NAMALWA (cell line): ENCODE results near the gene C1QL1.

ENCODE experiments used
- DNase-seq: peaks from one replicate; pipeline ENCODE4 v3.0.0-alpha.2; 2015; ENCODE audit warnings: low spot score

C1QL1 gene

DNA sequence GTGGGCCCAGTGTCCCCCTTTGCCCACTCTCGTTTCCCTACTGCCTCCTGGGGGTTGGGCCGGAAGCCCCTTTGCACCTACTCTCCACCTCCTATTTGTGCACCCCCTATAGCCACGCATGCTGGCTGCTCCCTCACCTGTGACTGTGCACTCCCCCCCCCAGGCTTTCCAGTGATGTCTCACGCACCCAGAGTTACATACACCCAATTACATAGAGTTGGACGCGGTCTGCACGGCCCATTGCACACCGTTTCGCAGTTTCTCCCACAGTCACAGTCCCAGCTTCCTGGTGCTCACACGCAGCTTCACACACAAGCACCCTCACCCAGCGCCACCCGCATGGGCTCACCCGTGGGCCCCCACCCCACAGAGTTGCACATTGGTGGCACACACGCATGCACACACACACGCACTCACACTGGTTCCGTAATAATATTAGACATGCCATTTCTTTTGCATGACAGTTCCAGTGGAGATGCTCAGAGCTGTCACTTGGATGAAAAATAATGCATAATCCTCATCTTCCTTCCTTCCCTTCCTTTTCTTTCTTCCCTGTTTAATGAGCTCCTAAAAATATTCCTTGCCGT is 21.5 kb upstream of the C1QL1 start:
- no peak for DNase-seq

- no peak for DNase-seq
These were observed 20.2 kb upstream of the C1QL1 start for GRCh38 chr17:44988044-44988942.

GRCh38 chr17:44983563-44983962 is 15.5 kb upstream of the C1QL1 start:
- DNase-seq = no peak

GRCh38 chr17:44982113-44982702 is 14.1 kb upstream of the C1QL1 start:
- no peak for DNase-seq

DNA sequence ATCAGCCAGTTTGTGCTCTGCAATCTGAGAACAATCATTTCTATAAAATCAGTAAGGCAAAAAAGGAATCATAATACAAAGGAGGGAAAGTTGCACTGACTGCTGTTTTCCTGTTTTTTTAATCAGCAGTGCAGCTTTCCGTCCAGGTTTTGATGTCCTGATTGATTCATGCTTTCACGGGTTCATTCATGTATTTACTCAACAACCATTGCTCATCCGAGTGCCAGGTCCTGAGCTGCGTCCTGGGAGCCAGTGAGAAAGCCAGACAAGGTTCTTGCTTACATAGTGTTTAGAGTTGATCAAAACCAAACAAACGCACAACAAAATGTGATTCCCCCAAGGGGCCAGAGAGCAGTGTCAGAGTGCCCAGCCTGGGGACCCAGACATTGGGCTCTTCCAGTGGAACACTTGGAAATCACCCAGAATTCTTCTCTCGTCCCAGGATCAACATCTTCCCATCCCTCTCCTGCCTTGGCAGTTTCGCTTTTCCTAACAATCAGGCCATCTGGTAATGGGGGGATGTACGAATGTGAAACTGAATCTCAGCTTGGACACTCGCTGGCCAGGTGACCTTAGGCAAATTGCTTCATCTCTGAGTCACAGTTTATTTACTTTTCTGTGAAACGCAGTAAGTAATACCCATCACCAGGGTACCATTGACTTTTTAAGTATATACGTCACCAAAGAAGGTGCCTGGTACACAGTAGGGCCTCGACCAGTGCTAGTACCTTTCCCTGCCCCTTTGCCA is 13.3 kb upstream of the C1QL1 start:
- no peak for DNase-seq

DNA sequence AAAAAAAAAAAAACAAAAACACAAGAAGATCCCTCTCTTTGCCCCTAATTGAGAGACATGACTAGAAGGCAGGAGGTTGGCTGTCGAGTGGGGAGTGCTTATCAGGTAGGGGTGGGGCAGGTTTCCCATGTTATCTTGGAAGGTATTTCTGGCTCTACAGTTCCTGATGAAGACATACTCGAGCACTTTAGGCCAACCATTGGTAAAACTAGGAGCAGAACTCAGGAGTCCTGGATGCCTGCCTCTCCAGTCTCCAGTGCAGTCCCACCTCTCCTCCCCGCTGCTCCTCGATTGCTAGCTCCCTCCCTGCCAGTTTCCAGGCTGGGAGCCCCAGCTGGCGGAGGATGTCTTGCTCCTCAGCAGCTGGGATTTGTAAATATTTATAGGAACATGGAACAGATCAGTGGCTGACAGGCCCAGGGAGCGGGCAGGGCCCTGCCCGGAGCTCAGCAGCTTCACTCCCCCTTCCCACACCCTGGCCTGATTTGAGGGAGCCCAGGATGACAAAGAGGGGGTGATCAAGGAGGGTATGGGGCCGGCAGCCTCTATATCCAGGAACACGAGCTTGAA is 11.4 kb upstream of the C1QL1 start:
- DNase-seq = no peak

DNA sequence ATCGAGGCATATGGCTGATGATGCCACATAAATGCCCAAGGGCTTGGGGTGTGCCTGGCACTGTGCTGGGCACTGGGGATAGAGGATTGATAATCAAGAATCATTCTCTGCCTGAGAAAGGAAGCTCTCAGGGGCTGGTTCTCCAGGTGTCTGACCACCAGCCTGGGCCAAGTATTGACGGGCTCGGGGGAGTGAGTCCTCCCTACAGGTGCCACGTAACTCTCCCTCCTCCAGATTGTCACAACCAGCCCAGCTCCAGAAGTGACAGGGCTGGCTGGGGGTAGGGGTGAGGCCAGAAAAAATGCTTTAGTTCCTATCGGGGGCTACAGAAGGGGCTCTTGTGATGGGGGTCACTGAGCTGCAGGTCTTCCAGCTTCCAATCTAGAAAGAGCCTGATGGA is 10.7 kb upstream of the C1QL1 start:
- no peak for DNase-seq

- no peak for DNase-seq
These were observed 9.9 kb upstream of the C1QL1 start for GRCh38 chr17:44977814-44978550.

GRCh38 chr17:44977065-44977464 is 9.0 kb upstream of the C1QL1 start:
- DNase-seq = peak; percentile 23

GRCh38 chr17:44976206-44976605 is 8.1 kb upstream of the C1QL1 start:
- DNase-seq = no peak

DNA sequence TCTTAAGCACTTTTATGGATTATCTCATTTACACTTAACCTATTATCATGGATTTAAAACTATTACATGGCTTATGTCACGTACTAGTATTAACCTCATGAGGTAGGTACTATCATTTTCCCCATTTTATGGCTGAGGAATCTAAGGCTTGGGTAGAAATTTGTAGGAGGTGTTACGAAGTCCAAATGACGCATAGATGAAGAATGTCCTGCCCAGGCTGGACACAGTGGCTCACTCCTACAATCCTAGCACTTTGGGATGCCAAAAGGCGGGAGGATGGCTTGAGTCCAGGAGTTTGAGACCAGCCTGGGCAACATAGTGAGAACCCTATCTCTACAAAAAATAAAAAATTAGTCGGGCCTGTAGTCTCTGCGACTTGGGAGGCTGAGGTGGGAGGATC is 4.8 kb upstream of the C1QL1 start:
- DNase-seq = no peak

GRCh38 chr17:44971776-44972483 is 3.8 kb upstream of the C1QL1 start:
- no peak for DNase-seq

DNA sequence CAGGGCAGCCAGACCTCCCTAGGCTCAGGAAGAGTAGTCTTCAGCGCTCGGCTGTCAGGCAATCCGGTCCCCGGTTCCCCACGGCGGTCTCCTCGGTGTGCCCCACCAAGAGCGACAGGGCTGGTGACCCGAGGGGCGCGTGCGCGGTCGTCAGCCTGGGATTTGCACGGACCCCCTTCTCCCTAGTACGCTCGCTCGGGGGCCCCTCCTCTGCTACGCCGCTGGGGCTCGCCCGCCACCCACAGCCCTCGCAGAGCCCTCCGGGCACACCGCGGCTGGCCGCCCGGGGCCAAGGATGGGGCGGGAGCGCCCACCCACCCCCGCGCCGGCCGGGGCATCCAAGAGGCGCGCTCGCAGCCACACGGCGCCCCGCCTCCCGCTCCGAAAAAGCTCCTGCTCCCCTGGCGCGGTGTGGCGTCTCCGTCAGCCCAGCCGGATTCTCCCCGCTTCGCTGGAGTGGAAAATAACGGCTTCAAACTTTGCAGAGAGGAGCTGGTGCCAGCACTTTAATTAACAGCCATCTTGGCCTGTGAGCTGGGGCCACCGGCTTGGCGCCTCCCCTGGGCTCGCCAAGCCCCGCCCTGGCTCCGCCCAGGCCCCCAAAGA is 2.1 kb upstream of the C1QL1 start:
- DNase-seq = peak; percentile 67

DNA sequence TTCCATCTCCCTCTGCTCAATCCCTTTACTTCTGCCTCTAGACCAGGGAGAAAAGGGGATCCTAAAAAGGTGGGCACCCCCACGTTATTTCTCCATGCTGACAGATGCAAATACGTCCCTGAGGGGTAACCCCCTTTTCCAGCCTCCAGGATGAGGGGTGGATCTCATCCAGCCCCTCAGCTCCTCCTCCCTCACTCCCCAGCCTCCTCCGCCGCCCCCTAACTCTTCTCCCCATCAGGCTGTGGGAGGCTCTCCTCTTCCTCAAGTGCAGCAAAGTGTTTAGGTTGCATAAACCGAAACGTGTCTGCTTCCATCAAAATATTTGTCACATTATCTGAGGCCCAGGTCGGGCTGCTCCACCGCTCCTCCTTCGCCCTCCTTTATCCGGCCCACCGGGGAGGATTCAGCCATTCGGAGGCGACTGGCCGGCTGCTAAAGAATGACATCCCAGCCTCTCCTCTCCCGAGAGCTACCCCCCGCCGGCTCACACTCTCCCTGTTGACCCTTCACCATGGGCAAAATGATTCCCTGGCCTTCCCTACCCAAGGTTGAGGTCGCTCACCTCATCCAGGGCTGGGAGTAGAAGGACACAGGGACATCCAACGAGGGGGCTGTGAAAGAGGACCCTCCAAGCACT is 1.2 kb upstream of the C1QL1 start:
- no peak for DNase-seq

DNA sequence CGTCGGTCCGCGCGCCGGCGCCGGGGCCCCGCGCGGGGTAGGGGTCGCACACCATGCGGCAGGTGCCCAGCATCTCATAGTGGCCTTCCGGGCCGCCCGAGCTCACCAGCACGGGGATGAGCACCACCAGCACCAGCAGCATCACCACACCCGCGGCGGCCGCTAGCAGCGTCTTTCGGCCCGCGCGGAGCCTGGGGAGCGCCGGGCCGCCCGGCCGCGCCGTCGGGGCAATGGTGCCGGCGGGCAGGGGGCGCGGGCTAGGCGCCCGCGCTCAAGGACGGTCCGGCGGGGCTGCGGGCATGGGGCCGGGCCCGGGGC is 237 bp downstream of the C1QL1 start:
- no peak for DNase-seq

DNA sequence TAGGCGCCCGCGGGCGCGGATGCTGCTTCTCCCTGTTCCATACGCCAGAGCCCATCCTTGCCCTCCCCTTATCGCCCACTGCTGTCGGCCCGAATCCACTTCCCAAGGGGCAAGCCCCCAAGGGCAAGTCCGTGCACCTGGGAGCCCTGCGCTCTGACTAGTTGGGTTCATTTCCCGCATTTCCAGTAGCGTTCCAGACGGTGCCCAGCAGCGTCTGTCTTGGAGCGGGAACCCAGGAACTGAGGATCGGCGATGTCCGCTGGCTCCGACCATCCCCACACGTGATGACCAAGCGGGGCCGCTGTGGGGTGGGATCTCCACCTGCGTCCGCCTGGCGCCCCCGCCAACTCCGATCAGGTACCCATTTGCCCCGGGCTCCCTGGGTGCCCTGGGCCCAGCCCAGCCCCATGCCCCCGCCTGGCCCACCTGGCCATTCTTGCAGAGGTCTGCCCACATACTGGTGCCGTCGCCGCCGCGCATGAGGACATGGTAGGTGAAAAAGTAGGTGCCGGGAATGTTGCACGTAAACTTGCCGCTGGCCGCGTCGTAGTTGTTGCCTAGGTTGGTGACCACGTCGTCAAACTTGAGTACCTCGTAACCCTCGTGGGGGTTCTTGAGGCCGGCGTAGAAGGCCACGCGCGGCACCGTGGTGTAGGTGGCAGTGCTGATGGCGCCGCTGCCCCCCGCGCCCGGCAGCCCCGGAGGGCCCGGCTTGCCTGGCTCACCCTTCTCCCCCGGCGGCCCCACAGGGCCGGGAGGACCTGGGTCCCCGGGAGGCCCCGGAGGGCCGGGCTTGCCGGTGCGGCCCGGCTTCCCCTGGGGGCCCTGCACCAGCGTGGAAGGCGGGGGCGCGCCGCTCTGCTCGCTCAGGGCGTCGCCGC is 837 bp downstream of the C1QL1 start:
- no peak for DNase-seq

DNA sequence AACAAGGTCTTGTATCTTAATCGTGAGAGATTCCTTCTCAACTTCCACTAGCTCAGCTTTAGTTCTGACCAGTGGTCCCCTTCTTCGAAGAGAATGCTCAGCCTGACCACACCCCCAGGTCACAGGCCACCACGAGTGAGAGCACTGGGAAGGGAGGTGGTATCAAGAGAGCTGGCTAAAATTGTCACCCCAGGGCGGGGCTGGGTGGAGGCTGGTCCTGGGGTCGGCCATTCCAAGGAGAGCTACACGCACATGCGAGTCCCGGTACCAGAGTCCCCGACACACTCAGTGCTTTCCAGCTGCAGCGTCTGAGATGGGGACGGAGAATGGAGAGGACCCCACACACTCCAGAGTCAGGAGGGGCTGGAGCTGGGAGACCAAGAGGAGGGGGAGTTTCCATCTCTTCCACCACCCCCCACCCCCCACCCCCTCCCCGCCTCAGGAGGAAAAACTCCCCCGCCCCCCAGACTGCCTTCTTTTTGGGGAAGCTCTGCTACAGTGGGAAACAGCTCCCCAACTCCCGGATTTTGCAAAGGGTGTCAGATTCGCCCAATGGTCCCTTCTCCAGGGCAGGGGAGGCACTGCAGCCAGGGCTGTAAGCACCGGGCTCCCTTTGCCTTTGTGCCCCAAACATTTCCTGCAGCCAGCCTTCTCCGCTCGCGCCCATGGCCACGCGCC is 1.6 kb downstream of the C1QL1 start:
- DNase-seq = no peak

- peak; percentile 38 for DNase-seq
These were observed 2.4 kb downstream of the C1QL1 start for GRCh38 chr17:44965481-44966234.
